ENCODE data around the gene GPRC5D.
A peak's percentile ranks its signal among the peaks of the same experiment; 100 is the strongest.

GRCh38 chr12:12891080-12891880 lies 60.7 kb downstream of the GPRC5D start, which contains the start of gene GPRC5A:
- TF ChIP-seq CTCF (IDR thresholded peaks at IDR 0.05) (peak; percentile 3 to 27 (median 7)), POLR2A (IDR thresholded peaks at IDR 0.05) (peak; percentile 74)
